Activated T-helper 2 cell treated with anti-CD3 and anti-CD28 coated beads, Interferon-gamma antibody, Interleukin-2, Interleukin-4, amounts not matched to agents 10 μg/mL and 5 μg/mL and 100 μg/mL, durations not matched to agents 14 hours and 24 hours and 36 hours (primary cell): Measurements from ENCODE around the gene CBLL1. TPM values are rescaled to one million over a fixed set of nuclear protein-coding genes. Genes with fewer than 3 reads are reported as not detected.

ENCODE experiments used
- DNase-seq: peaks from one replicate; pipeline ENCODE4 v3.0.0; 2021; ENCODE audit warnings: low spot score
- H3K27ac Mint-ChIP-seq: one replicate; pipeline ENCODE4 v1.8.0; 2021; ENCODE audit warnings: mixed read lengths
- H3K27me3 Mint-ChIP-seq: one replicate; pipeline ENCODE4 v1.8.0; 2021; ENCODE audit warnings: low read depth, mixed read lengths
- H3K36me3 Mint-ChIP-seq: one replicate; pipeline ENCODE4 v1.8.0; 2021; ENCODE audit warnings: low read depth, mixed read lengths
- H3K4me1 Mint-ChIP-seq: one replicate; pipeline ENCODE4 v1.8.0; 2021; ENCODE audit warnings: low read depth, mixed read lengths
- H3K4me3 Mint-ChIP-seq: one replicate; pipeline ENCODE4 v1.8.0; 2021; ENCODE audit warnings: low read depth, mild to moderate bottlenecking, moderate library complexity, mixed read lengths
- H3K9me3 Mint-ChIP-seq: one replicate; pipeline ENCODE4 v1.8.0; 2021; ENCODE audit warnings: mixed read lengths
- intact Hi-C: fragments of 100-400 bp; cut with micrococcal nuclease; formaldehyde crosslinking; loops from one replicate; pipeline ENCODE4 v1.15.1; 2023
- total RNA-seq: library from RNA; stranded (reverse); gene quantifications from 2 replicates; pipeline ENCODE4 v1.2.3, GENCODE V29; 2022

Gene CBLL1
- total RNA-seq, 1 donor from 2014 or later, result 39.1 TPM

- H3K27ac Mint-ChIP-seq, result no peak overlapping the region
- H3K9me3 Mint-ChIP-seq, result no peaks in the 10 kb centered on the region
- intact Hi-C loops, result no loop called here
- peaks cover 17% of the 10 kb centered on the region for H3K27me3 Mint-ChIP-seq
- H3K4me1 Mint-ChIP-seq, result no peaks in the 10 kb centered on the region
- no peak overlapping the region for H3K4me3 Mint-ChIP-seq
- H3K36me3 Mint-ChIP-seq, result no peaks in the 10 kb centered on the region
- DNase-seq, result no peak
Observed at GRCh38 chr7:107799647-107800264, 55.8 kb downstream of the CBLL1 start.

DNA sequence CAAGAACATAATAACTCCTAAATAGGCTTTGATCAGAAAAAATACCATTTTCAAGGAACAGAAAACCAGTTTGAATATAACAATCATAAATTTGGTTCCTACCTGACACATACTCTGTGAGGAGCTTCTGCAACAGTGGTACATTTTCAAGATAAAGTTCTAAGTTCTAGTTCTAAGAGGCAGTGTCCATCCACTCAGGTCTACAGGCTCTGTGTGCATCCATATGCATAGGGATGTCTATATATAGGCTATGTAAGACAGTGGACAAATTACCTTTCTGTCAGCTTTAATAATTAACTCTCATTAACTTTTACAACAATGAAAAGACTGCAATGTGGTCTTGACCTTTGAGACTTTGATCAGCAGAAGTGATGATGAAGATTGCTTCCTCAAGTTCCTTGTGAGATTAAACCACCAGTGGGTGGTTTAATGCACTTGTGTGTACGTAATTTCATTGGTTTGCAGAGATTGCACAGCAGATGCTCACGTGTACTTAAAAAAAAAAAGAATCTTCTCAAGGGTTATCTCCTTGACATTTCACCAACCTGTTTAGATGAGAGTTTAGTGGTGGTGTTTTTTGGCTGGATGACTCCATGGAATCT, 59.2 kb downstream of the CBLL1 start, which contains the start of gene SLC26A3:
SLC26A3 (minus strand) TSS at position 215 of the 602 bp plus-strand sequence. CDS start 8,714 bp downstream, outside the sequence.
- H3K9me3 Mint-ChIP-seq, result no peaks in the 10 kb centered on the region
- no peak within 1 kb of the TSS for H3K4me3 Mint-ChIP-seq
- no peaks in the 10 kb centered on the region for H3K36me3 Mint-ChIP-seq
- no peaks in the 10 kb centered on the region for H3K4me1 Mint-ChIP-seq
- intact Hi-C loops, result no loop called here
- H3K27ac Mint-ChIP-seq, result no peak within 1 kb of the TSS
- peaks cover 14% of the 10 kb centered on the region for H3K27me3 Mint-ChIP-seq
- DNase-seq, result no peak

DNA sequence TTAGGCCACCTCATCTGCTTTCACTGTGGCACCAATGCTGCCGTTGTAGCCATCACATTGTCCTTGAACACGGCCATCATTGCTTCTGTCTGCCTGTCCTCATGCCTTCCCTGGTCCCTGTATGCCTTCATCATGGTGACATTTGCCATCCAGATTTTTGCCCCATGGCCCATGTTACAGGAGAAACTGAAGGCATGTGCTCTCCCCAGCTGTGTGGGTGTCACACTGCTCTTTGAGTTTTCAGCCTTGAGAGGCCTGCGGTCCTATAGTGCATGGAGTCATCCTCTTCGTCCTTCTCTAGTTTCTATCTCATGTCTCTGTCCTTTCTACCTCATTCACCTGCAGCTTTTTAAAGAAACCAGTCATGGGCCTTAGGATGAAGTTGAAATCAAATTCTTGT, 65.2 kb downstream of the CBLL1 start:
- no peak overlapping the region for H3K4me3 Mint-ChIP-seq
- no peaks in the 10 kb centered on the region for H3K27me3 Mint-ChIP-seq
- no peak overlapping the region for H3K27ac Mint-ChIP-seq
- H3K4me1 Mint-ChIP-seq, result peaks cover 11% of the 10 kb centered on the region
- H3K36me3 Mint-ChIP-seq, result no peaks in the 10 kb centered on the region
- intact Hi-C loops, result no loop called here
- DNase-seq, result no peak
- H3K9me3 Mint-ChIP-seq, result no peaks in the 10 kb centered on the region

DNA sequence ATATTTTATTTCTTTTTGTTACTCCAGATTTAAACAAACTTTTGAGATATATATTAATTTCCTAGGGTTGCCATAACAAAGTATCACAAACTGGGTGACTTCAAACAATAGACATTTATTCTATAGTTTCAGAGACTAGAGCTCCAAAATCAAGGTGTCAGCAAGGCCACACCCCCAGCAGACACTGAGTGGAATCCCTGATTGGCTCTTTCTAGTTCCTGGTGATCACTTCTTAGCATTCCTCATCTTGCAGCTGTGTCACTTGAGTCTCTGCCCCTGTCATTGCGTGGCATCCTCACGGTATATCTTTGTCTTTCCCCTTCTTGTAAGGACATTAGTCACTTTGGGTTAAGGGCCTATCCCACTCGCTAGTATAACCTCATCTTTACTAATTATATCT, 66.7 kb downstream of the CBLL1 start:
- Mint-ChIP-seq H3K36me3 (no peaks in the 10 kb centered on the region), H3K9me3 (no peaks in the 10 kb centered on the region), H3K4me1 (peaks cover 18% of the 10 kb centered on the region), H3K27me3 (no peaks in the 10 kb centered on the region), H3K4me3 (no peak overlapping the region), H3K27ac (no peak overlapping the region)
- intact Hi-C loops, result no loop called here
- DNase-seq, result no peak

Other genes with a start within 250 kb of the CBLL1 start
- gene COG5, start 180.2 kb upstream of the CBLL1 start, total RNA-seq, result 35.2 and 36.0 TPM in 2 replicates
- 10.8 and 12.8 TPM in 2 replicates for gene DUS4L, start 180.2 kb upstream of the CBLL1 start, total RNA-seq
- gene BCAP29, start 163.9 kb upstream of the CBLL1 start, total RNA-seq, result 46.6 and 52.0 TPM in 2 replicates
- gene SLC26A4, start 83.3 kb upstream of the CBLL1 start, total RNA-seq, result 3.6 and 3.9 TPM in 2 replicates
- gene SLC26A3, start 59.1 kb downstream of the CBLL1 start, total RNA-seq, result not detected in 2 replicates
- gene DLD, start 147.0 kb downstream of the CBLL1 start, total RNA-seq, result 104 and 108 TPM in 2 replicates